ENCODE data around the gene SLCO6A1. TPM values are rescaled to one million over a fixed set of nuclear protein-coding genes. Genes with fewer than 3 reads are reported as not detected.

SLCO6A1 gene, protein sequence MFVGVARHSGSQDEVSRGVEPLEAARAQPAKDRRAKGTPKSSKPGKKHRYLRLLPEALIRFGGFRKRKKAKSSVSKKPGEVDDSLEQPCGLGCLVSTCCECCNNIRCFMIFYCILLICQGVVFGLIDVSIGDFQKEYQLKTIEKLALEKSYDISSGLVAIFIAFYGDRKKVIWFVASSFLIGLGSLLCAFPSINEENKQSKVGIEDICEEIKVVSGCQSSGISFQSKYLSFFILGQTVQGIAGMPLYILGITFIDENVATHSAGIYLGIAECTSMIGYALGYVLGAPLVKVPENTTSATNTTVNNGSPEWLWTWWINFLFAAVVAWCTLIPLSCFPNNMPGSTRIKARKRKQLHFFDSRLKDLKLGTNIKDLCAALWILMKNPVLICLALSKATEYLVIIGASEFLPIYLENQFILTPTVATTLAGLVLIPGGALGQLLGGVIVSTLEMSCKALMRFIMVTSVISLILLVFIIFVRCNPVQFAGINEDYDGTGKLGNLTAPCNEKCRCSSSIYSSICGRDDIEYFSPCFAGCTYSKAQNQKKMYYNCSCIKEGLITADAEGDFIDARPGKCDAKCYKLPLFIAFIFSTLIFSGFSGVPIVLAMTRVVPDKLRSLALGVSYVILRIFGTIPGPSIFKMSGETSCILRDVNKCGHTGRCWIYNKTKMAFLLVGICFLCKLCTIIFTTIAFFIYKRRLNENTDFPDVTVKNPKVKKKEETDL
- total RNA-seq: not detected in 2 replicates

DNA sequence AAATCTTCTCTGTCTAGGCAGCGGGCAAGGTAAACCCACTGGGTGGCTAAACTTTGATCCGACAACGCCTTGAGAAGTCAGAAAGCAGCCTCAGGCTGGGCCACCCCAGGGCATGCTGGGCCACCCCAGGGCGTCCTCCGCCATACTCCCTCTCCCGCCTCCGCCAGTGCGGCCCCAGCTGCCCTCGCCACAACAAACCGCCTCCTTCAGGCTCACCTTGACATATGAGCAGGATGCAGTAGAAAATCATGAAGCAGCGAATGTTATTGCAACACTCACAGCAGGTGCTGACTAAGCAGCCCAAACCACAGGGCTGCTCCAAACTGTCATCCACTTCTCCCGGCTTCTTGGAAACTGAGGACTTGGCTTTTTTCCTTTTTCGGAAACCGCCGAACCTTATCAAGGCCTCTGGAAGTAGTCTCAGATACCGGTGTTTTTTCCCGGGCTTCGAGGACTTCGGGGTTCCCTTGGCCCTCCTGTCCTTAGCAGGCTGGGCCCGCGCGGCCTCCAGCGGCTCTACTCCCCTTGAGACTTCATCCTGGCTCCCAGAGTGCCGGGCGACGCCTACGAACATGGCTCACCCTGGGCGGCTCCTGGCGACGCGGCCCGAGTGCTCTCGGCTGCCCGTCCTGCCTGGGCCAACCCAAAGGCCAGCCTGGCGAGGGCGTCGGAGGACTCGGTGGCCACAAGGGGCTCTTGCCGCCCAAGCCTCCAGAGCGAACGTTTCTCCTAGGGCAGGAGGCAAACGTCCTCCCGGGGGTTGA is at the start of gene SLCO6A1:
Gene SLCO6A1 (minus strand): TSS at position 731 of the 764 bp plus-strand sequence. CDS start 157 bp downstream, at position 574.

Other genes with a start within 250 kb of the SLCO6A1 start
- gene SLCO4C1, start 202.7 kb downstream of the SLCO6A1 start, total RNA-seq: not detected in 2 replicates

Measured in smooth muscle cell of the pulmonary artery (primary cell).